HepG2 (cell line): ENCODE measurements around the gene CEP162. TPM values are rescaled to one million over a fixed set of nuclear protein-coding genes. Genes with fewer than 3 reads are reported as not detected.

Source experiments
- HNRNPK ChIP-seq: fragments of 200-400 bp; formaldehyde crosslinking; IDR thresholded peaks from 2 replicates; pipeline ENCODE4 v1.6.1; 2018; ENCODE audit warnings: low read length, low read depth, moderate library complexity, mild to moderate bottlenecking; ENCODE audit not compliant: poor library complexity, severe bottlenecking
- KAT2B ChIP-seq: fragments of 150-350 bp; IDR thresholded peaks from 2 replicates; pipeline ENCODE4 v1.6.1; 2014; ENCODE audit warnings: low read depth, low read length, borderline replicate concordance
- POLR2G ChIP-seq: fragments of 200-400 bp; formaldehyde crosslinking; IDR thresholded peaks from 2 replicates; pipeline ENCODE4 v1.6.1; 2018; ENCODE audit warnings: mild to moderate bottlenecking, low read depth, low read length, moderate library complexity
- SRF ChIP-seq: IDR thresholded peaks from 2 replicates; pipeline ENCODE4 v1.6.1; 2011; ENCODE audit warnings: mild to moderate bottlenecking, low read depth, low read length, moderate library complexity
- THYN1 ChIP-seq: sonication (generic); formaldehyde crosslinking; IDR thresholded peaks from 2 replicates; pipeline ENCODE4 v1.8.1; 2023; ENCODE audit warnings: low read depth, mild to moderate bottlenecking, moderate library complexity, missing genetic modification reagents, borderline replicate concordance
- ZFAT ChIP-seq: sonication (generic); formaldehyde crosslinking; conservative IDR thresholded peaks from 2 replicates; pipeline ENCODE4 v1.8.1; 2023; ENCODE audit warnings: missing genetic modification reagents, inconsistent platforms
- ZFX ChIP-seq: sonication (generic); formaldehyde crosslinking; IDR thresholded peaks from 2 replicates; pipeline ENCODE4 v1.4.0; 2020; ENCODE audit warnings: mild to moderate bottlenecking, low read depth, missing genetic modification reagents, moderate library complexity
- ZNF570 ChIP-seq: sonication (generic); formaldehyde crosslinking; IDR thresholded peaks from 2 replicates; pipeline ENCODE4 v1.4.0; 2020; ENCODE audit warnings: mild to moderate bottlenecking, missing genetic modification reagents, borderline replicate concordance
- polyA plus RNA-seq, 8 experiments: library from polyadenylated mRNA; depleted of rRNA in 3 of 8; stranded (reverse) in 7 of 8; unstranded in 1 of 8; fragments of >200 nt; fragmentation: Illumina TruSeq in 4 of 8; extraction: Trizol in 4 of 8; gene quantifications; 2 replicates each; pipeline versions ENCODE4 v1.2.1 to v1.2.3, GENCODE V29; 2011 to 2016; ENCODE audit warnings: low read depth in 4 of 8, missing spikeins in 1 of 8, mixed read lengths in 1 of 8; ENCODE audit not compliant: insufficient read depth in 1 of 8
- total RNA-seq, 5 experiments: library from RNA; depleted of rRNA; stranded (reverse); fragments of >200 nt; fragmentation: Illumina TruSeq; extraction: Trizol; gene quantifications; 2 replicates each; pipeline ENCODE4 v1.2.3, GENCODE V29; 2016; ENCODE audit warnings: low read depth in 1 of 5
- TF ChIP-seq, protein P1 (sequence below): sonication (generic); formaldehyde crosslinking; IDR thresholded peaks from 2 replicates; pipeline ENCODE4 v1.4.0; 2020; ENCODE audit warnings: missing genetic modification reagents
- TF ChIP-seq, protein P2 (sequence below): sonication (generic); formaldehyde crosslinking; IDR thresholded peaks from 2 replicates; pipeline ENCODE4 v1.4.0; 2020; ENCODE audit warnings: mild to moderate bottlenecking, missing genetic modification reagents, borderline replicate concordance
- TF ChIP-seq, protein P3 (sequence below): sonication (generic); formaldehyde crosslinking; conservative IDR thresholded peaks from 2 replicates; pipeline ENCODE4 v1.4.0; 2020; ENCODE audit warnings: missing genetic modification reagents
- TF ChIP-seq, protein P4 (sequence below): sonication (generic); formaldehyde crosslinking; IDR thresholded peaks from 2 replicates; pipeline ENCODE4 v1.8.0; 2022; ENCODE audit warnings: mild to moderate bottlenecking, missing genetic modification reagents, borderline replicate concordance
- TF ChIP-seq, protein P5 (sequence below): sonication (generic); formaldehyde crosslinking; IDR thresholded peaks from 2 replicates; pipeline ENCODE4 v1.8.1; 2023; ENCODE audit warnings: mild to moderate bottlenecking, inconsistent platforms, moderate library complexity, missing genetic modification reagents, borderline replicate concordance

The CEP162 gene
- total and polyA plus RNA-seq, 2 of the 13 experiments (the other 11 are each of a cell fraction or from before 2014, with no cell fraction given), result 0.50 to 7.9 TPM

DNA sequence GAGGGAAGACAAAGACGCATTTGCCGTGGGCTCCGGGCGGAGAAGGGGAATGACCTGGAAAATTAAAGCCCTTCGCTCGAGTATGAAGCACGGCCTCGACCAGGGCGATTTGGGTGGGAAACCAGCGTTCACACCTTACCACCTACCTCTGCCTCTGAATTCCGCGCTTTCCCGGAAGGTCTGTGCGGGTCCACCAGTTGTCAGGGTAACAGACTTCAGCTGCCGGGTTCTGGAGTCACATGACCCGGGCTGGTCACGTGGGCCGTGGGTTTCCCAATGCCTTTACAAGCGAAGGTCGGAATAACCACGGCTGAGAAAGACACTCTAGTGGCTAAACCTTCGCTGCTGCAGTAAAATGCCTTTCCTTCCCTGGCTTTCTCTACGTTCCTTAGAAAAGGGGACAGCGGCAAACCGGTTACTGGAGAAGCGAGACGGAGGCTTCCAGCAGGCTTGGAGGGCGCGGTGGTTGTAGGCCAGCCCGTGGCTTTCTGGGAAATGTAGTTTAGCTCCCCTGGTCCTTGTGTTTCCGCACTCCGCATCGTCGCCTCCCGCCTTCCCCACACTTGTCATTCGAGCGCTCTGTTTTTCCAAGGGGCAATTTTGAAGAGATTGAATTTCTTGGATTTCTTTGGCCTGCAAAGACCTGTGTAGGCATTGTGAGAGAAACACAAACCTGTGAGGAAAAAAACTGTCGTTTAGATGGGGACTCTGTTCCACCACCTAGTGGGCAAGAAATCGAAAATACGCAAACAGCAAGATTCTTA is at the start of gene CEP162 (continued):
- TF ChIP-seq, protein P1, sequence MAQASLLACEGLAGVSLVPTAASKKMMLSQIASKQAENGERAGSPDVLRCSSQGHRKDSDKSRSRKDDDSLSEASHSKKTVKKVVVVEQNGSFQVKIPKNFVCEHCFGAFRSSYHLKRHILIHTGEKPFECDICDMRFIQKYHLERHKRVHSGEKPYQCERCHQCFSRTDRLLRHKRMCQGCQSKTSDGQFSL (CRISPR knock-in tag), result no peak
- peak; percentile 38; the same call in 1 of the 2 replicates for TF ChIP-seq POLR2G
- TF ChIP-seq, protein P2, sequence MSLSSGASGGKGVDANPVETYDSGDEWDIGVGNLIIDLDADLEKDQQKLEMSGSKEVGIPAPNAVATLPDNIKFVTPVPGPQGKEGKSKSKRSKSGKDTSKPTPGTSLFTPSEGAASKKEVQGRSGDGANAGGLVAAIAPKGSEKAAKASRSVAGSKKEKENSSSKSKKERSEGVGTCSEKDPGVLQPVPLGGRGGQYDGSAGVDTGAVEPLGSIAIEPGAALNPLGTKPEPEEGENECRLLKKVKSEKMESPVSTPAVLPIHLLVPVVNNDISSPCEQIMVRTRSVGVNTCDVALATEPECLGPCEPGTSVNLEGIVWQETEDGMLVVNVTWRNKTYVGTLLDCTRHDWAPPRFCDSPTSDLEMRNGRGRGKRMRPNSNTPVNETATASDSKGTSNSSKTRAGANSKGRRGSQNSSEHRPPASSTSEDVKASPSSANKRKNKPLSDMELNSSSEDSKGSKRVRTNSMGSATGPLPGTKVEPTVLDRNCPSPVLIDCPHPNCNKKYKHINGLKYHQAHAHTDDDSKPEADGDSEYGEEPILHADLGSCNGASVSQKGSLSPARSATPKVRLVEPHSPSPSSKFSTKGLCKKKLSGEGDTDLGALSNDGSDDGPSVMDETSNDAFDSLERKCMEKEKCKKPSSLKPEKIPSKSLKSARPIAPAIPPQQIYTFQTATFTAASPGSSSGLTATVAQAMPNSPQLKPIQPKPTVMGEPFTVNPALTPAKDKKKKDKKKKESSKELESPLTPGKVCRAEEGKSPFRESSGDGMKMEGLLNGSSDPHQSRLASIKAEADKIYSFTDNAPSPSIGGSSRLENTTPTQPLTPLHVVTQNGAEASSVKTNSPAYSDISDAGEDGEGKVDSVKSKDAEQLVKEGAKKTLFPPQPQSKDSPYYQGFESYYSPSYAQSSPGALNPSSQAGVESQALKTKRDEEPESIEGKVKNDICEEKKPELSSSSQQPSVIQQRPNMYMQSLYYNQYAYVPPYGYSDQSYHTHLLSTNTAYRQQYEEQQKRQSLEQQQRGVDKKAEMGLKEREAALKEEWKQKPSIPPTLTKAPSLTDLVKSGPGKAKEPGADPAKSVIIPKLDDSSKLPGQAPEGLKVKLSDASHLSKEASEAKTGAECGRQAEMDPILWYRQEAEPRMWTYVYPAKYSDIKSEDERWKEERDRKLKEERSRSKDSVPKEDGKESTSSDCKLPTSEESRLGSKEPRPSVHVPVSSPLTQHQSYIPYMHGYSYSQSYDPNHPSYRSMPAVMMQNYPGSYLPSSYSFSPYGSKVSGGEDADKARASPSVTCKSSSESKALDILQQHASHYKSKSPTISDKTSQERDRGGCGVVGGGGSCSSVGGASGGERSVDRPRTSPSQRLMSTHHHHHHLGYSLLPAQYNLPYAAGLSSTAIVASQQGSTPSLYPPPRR, result no peak
- no peak for TF ChIP-seq SRF
- TF ChIP-seq, protein P3, sequence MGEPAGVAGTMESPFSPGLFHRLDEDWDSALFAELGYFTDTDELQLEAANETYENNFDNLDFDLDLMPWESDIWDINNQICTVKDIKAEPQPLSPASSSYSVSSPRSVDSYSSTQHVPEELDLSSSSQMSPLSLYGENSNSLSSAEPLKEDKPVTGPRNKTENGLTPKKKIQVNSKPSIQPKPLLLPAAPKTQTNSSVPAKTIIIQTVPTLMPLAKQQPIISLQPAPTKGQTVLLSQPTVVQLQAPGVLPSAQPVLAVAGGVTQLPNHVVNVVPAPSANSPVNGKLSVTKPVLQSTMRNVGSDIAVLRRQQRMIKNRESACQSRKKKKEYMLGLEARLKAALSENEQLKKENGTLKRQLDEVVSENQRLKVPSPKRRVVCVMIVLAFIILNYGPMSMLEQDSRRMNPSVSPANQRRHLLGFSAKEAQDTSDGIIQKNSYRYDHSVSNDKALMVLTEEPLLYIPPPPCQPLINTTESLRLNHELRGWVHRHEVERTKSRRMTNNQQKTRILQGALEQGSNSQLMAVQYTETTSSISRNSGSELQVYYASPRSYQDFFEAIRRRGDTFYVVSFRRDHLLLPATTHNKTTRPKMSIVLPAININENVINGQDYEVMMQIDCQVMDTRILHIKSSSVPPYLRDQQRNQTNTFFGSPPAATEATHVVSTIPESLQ (CRISPR knock-in tag), result no peak
- no peak for TF ChIP-seq ZFAT (CRISPR knock-in tag)
- TF ChIP-seq HNRNPK, result no peak
- TF ChIP-seq, protein P4, sequence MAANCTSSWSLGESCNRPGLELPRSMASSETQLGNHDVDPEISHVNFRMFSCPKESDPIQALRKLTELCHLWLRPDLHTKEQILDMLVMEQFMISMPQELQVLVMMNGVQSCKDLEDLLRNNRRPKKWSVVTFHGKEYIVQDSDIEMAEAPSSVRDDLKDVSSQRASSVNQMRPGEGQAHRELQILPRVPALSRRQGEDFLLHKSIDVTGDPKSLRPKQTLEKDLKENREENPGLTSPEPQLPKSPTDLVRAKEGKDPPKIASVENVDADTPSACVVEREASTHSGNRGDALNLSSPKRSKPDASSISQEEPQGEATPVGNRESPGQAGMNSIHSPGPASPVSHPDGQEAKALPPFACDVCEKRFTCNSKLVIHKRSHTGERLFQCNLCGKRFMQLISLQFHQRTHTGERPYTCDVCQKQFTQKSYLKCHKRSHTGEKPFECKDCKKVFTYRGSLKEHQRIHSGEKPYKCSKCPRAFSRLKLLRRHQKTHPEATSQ (CRISPR knock-in tag), result no peak
- TF ChIP-seq ZFX (CRISPR knock-in tag), result peak; percentile 96
- TF ChIP-seq KAT2B, result no peak
- no peak for TF ChIP-seq THYN1
- TF ChIP-seq ZNF570, result no peak
- TF ChIP-seq, protein P5, sequence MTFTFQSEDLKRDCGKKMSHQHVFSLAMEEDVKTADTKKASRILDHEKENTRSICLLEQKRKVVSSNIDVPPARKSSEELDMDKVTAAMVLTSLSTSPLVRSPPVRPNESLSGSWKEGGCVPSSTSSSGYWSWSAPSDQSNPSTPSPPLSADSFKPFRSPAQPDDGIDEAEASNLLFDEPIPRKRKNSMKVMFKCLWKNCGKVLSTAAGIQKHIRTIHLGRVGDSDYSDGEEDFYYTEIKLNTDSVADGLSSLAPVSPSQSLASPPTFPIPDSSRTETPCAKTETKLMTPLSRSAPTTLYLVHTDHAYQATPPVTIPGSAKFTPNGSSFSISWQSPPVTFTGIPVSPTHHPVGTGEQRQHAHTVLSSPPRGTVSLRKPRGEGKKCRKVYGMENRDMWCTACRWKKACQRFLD (CRISPR knock-in tag), result 0 out of 2 replicates have a peak, but pooled peaks have one; percentile 50
